Loucy (cell line): ENCODE data around the gene PSMD11.

Experiments used
- EZH2phosphoT487 ChIP-seq: fragments of 200-600 bp; IDR thresholded peaks from 2 replicates; pipeline ENCODE4 v1.6.1; 2018; ENCODE audit warnings: antibody characterized with exemption, mild to moderate bottlenecking, moderate library complexity, borderline replicate concordance
- TF ChIP-seq, protein P1 (sequence below): fragments of 200-600 bp; sonication (generic); conservative IDR thresholded peaks from 2 replicates; pipeline ENCODE4 v1.5.1; 2014; ENCODE audit warnings: mild to moderate bottlenecking, antibody characterized with exemption, low read length

DNA sequence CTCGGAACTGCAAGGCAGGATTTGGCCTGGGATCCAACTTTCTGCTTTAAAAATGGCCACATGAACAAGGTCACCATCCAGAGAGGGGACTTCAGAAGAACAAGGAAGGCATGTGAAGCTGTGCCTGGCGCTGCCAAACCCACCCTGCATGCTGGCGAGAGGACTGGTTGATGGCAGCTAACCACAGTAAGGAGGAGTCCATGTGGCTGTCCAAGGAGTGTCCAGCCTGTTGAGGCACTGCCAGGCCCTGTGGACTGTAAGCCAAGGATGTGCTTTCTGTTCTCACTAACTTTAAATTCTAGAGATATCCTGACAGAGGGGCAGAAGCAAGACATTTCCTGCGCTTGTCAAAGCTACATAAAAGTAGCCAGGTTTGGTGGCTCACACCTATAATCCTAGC lies 82.8 kb downstream of the PSMD11 start:
- TF ChIP-seq, protein P1, sequence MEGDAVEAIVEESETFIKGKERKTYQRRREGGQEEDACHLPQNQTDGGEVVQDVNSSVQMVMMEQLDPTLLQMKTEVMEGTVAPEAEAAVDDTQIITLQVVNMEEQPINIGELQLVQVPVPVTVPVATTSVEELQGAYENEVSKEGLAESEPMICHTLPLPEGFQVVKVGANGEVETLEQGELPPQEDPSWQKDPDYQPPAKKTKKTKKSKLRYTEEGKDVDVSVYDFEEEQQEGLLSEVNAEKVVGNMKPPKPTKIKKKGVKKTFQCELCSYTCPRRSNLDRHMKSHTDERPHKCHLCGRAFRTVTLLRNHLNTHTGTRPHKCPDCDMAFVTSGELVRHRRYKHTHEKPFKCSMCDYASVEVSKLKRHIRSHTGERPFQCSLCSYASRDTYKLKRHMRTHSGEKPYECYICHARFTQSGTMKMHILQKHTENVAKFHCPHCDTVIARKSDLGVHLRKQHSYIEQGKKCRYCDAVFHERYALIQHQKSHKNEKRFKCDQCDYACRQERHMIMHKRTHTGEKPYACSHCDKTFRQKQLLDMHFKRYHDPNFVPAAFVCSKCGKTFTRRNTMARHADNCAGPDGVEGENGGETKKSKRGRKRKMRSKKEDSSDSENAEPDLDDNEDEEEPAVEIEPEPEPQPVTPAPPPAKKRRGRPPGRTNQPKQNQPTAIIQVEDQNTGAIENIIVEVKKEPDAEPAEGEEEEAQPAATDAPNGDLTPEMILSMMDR: no peak
- no peak for TF ChIP-seq EZH2phosphoT487
